Activated naive CD4-positive, alpha-beta T cell treated with anti-CD3 and anti-CD28 coated beads for 36 hours (primary cell): ENCODE measurements around the gene RPL38. TPM values are rescaled to one million over a fixed set of nuclear protein-coding genes. Genes with fewer than 3 reads are reported as not detected.

Experiments
- CTCF ChIA-PET: fragments of 350-600 bp; sonication (Branson Sonifier 250); formaldehyde crosslinking; loops from one replicate; lab custom pipeline; 2021; ENCODE audit warnings: antibody characterized with exemption; lab: Charles Lee
- DNase-seq: peaks from one replicate; pipeline ENCODE4 v3.0.0-alpha.2; 2020
- H3K27ac Mint-ChIP-seq: one replicate; pipeline ENCODE4 v1.8.0; 2021; ENCODE audit warnings: mild to moderate bottlenecking, mixed read lengths
- H3K27me3 Mint-ChIP-seq: one replicate; pipeline ENCODE4 v1.8.0; 2021; ENCODE audit warnings: low read depth, mixed read lengths
- H3K36me3 Mint-ChIP-seq: one replicate; pipeline ENCODE4 v1.8.0; 2021; ENCODE audit warnings: low read depth, mixed read lengths
- H3K4me1 Mint-ChIP-seq: one replicate; pipeline ENCODE4 v1.8.0; 2021; ENCODE audit warnings: low read depth, mixed read lengths
- H3K4me3 Mint-ChIP-seq: one replicate; pipeline ENCODE4 v1.8.0; 2021; ENCODE audit warnings: mild to moderate bottlenecking, moderate library complexity, mixed read lengths
- H3K9me3 Mint-ChIP-seq: one replicate; pipeline ENCODE4 v1.8.0; 2021; ENCODE audit warnings: mixed read lengths
- intact Hi-C: fragments of 100-400 bp; cut with micrococcal nuclease; formaldehyde crosslinking; loops from one replicate; pipeline ENCODE4 v1.15.1; 2023
- total RNA-seq, 2 experiments: library from RNA; stranded (reverse); gene quantifications; one replicate each; pipeline ENCODE4 v1.2.3, GENCODE V29; 2021

Gene RPL38
- total RNA-seq, 2 experiments from 2014 or later, result 1,784 to 1,916 TPM

- intact Hi-C loops, result no loop called here
- Mint-ChIP-seq H3K27me3 (no peaks in the 10 kb centered on the region), H3K4me3 (no peak overlapping the region), H3K9me3 (no peaks in the 10 kb centered on the region), H3K36me3 (no peaks in the 10 kb centered on the region), H3K4me1 (no peaks in the 10 kb centered on the region), H3K27ac (no peak overlapping the region)
- CTCF ChIA-PET, result no interaction called here
- DNase-seq, result no peak
Observed at GRCh38 chr17:74220946-74221818, 17.7 kb downstream of the RPL38 start.

DNA sequence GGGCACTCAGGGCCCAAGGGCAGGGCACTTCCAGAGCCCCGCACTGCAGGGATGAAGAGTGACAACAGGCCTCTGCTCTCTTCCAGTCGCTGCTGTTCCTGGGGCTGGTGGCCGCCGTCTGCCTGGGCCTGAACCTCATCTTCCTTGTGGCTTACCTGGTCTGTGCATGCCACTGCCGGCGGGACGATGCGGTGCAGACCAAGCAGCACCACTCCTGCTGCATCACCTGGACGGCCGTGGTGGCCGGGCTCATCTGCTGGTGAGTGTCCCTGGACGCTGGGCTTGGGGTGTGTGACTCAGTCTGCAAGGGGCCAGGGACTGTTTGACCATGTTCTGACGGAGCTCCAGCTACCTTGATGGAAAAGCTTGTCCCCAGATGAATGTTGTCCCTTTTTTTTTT lies 18.9 kb downstream of the RPL38 start:
- DNase-seq, result no peak
- Mint-ChIP-seq H3K4me3 (no peak overlapping the region), H3K9me3 (no peaks in the 10 kb centered on the region), H3K4me1 (no peaks in the 10 kb centered on the region), H3K36me3 (no peaks in the 10 kb centered on the region), H3K27ac (no peak overlapping the region), H3K27me3 (no peaks in the 10 kb centered on the region)
- CTCF ChIA-PET, result interaction anchor here (0.6 kb wide), 1 partner anchor 62 kb away, joined by 3 read pairs; no protein-coding TSS in a partner anchor
- intact Hi-C loops, result no loop called here

DNA sequence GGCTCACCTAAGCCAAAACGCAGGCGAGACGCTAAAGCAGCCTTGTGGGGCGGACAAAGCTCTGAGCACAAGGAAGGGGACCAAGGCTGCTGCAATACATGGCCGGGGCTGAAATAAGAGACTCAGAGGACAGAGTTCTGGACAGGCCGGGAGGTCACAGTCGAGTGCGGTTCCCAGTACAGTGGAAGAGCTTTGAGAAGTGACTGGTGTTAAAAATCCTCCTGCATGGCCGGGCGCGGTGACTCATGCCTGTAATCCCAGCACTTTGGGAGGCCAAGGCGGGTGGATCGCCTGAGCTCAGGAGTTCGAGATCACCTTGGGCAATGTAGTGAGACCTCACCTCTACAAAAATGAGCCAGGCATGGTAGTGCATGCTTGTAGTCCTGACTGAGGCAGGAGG lies 20.4 kb downstream of the RPL38 start:
- CTCF ChIA-PET, result no interaction called here
- no peaks in the 10 kb centered on the region for H3K9me3 Mint-ChIP-seq

DNA sequence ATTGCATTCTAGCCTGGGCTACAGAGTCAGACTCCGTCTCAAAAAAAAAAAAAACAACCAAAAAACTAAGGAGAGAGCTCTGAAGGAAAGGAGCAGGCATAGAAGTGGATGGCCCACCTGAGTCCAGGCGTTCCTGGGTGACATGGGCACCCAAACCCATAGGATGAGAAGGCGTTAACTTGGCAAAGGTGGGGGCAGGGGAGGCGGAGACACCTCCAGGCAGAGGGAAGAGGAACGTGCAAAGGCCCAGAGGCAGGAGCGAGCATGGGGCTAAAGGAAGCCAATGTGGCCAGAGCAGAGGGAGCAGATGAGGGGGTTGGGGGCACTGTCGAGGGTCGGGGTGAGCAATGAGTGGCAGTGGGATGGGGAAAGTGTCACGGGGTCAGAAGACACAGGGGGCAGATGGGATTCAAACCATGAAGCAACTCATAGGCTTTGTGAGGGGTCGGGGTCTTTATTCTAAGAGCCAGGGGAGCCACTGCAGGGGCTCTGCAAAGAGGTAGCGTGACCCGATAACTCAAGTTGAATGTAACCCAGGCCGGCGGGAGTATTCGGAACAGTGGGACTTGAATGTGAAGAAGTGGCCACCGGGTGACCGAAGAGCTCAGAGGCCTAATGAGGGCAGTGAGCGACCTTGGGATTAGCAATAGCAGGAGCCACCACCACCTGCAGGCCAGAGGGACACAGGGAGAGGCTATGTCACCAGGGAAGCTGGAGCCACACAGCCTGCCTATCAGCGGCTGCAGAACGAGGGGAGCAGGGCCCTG lies 21.7 kb downstream of the RPL38 start:
- no peaks in the 10 kb centered on the region for H3K27me3 Mint-ChIP-seq
- no peaks in the 10 kb centered on the region for H3K9me3 Mint-ChIP-seq
- intact Hi-C loops, result no loop called here
- H3K4me1 Mint-ChIP-seq, result no peaks in the 10 kb centered on the region
- H3K27ac Mint-ChIP-seq, result no peak overlapping the region
- H3K4me3 Mint-ChIP-seq, result no peak overlapping the region
- CTCF ChIA-PET, result no interaction called here
- H3K36me3 Mint-ChIP-seq, result peaks cover 2% of the 10 kb centered on the region
- DNase-seq, result no peak

More for the DNA sequence above, 20.4 kb downstream of the RPL38 start:
- Mint-ChIP-seq H3K36me3 (peaks cover 2% of the 10 kb centered on the region), H3K4me3 (no peak overlapping the region), H3K27me3 (no peaks in the 10 kb centered on the region), H3K4me1 (no peaks in the 10 kb centered on the region), H3K27ac (no peak overlapping the region)
- intact Hi-C loops, result no loop called here
- DNase-seq, result no peak

GRCh38 chr17:74226252-74226651 lies 22.8 kb downstream of the RPL38 start:
- intact Hi-C loops, result no loop called here
- Mint-ChIP-seq H3K36me3 (peaks cover 3% of the 10 kb centered on the region), H3K4me1 (no peaks in the 10 kb centered on the region), H3K27me3 (no peaks in the 10 kb centered on the region), H3K9me3 (no peaks in the 10 kb centered on the region), H3K4me3 (no peak overlapping the region), H3K27ac (no peak overlapping the region)
- DNase-seq, result no peak
- CTCF ChIA-PET, result no interaction called here

GRCh38 chr17:74227271-74228080 lies 24.0 kb downstream of the RPL38 start:
- H3K27ac Mint-ChIP-seq, result no peak overlapping the region
- no peak for DNase-seq
- intact Hi-C loops, result no loop called here
- peaks cover 3% of the 10 kb centered on the region for H3K36me3 Mint-ChIP-seq
- CTCF ChIA-PET, result no interaction called here
- H3K4me1 Mint-ChIP-seq, result no peaks in the 10 kb centered on the region
- no peaks in the 10 kb centered on the region for H3K9me3 Mint-ChIP-seq
- no peak overlapping the region for H3K4me3 Mint-ChIP-seq
- H3K27me3 Mint-ChIP-seq, result no peaks in the 10 kb centered on the region

GRCh38 chr17:74228306-74228978 lies 25.0 kb downstream of the RPL38 start:
- Mint-ChIP-seq H3K36me3 (peaks cover 3% of the 10 kb centered on the region), H3K4me3 (no peak overlapping the region), H3K27ac (no peak overlapping the region), H3K4me1 (no peaks in the 10 kb centered on the region), H3K27me3 (no peaks in the 10 kb centered on the region), H3K9me3 (no peaks in the 10 kb centered on the region)
- CTCF ChIA-PET, result no interaction called here
- intact Hi-C loops, result no loop called here
- DNase-seq, result no peak

- intact Hi-C loops, result no loop called here
- H3K9me3 Mint-ChIP-seq, result no peaks in the 10 kb centered on the region
- CTCF ChIA-PET, result interaction anchor here (0.9 to 1.9 kb wide), 2 partner anchors 66 to 70 kb away, joined by 3 to 5 read pairs; no protein-coding TSS in a partner anchor
- no peaks in the 10 kb centered on the region for H3K4me1 Mint-ChIP-seq
- peaks cover 3% of the 10 kb centered on the region for H3K36me3 Mint-ChIP-seq
- H3K27me3 Mint-ChIP-seq, result no peaks in the 10 kb centered on the region
- H3K4me3 Mint-ChIP-seq, result no peak overlapping the region
- H3K27ac Mint-ChIP-seq, result no peak overlapping the region
- no peak for DNase-seq
Observed at GRCh38 chr17:74230896-74231295, 27.4 kb downstream of the RPL38 start.

- H3K4me3 Mint-ChIP-seq, result no peak overlapping the region
- no peaks in the 10 kb centered on the region for H3K4me1 Mint-ChIP-seq
- intact Hi-C loops, result no loop called here
- no peak for DNase-seq
- no peaks in the 10 kb centered on the region for H3K9me3 Mint-ChIP-seq
- H3K27me3 Mint-ChIP-seq, result no peaks in the 10 kb centered on the region
- CTCF ChIA-PET, result interaction anchor here (0.9 to 1.9 kb wide), 2 partner anchors 64 to 69 kb away, joined by 3 to 5 read pairs; no protein-coding TSS in a partner anchor
- no peak overlapping the region for H3K27ac Mint-ChIP-seq
- peaks cover 3% of the 10 kb centered on the region for H3K36me3 Mint-ChIP-seq
Observed at GRCh38 chr17:74231928-74232907, 28.7 kb downstream of the RPL38 start.

GRCh38 chr17:74233937-74234336 lies 30.5 kb downstream of the RPL38 start:
- Mint-ChIP-seq H3K27ac (no peak overlapping the region), H3K4me3 (no peak overlapping the region), H3K36me3 (peaks cover 1% of the 10 kb centered on the region), H3K27me3 (no peaks in the 10 kb centered on the region), H3K9me3 (no peaks in the 10 kb centered on the region), H3K4me1 (no peaks in the 10 kb centered on the region)
- no peak for DNase-seq
- CTCF ChIA-PET, result no interaction called here
- intact Hi-C loops, result no loop called here

GRCh38 chr17:74234486-74234885 lies 31.0 kb downstream of the RPL38 start:
- Mint-ChIP-seq H3K27me3 (no peaks in the 10 kb centered on the region), H3K27ac (no peak overlapping the region), H3K9me3 (no peaks in the 10 kb centered on the region), H3K4me1 (no peaks in the 10 kb centered on the region), H3K4me3 (no peak overlapping the region), H3K36me3 (peaks cover 1% of the 10 kb centered on the region)
- no peak for DNase-seq
- CTCF ChIA-PET, result no interaction called here
- intact Hi-C loops, result no loop called here
